Measurements from ENCODE around the gene CHCHD6.

- TF ChIP-seq, protein P1, sequence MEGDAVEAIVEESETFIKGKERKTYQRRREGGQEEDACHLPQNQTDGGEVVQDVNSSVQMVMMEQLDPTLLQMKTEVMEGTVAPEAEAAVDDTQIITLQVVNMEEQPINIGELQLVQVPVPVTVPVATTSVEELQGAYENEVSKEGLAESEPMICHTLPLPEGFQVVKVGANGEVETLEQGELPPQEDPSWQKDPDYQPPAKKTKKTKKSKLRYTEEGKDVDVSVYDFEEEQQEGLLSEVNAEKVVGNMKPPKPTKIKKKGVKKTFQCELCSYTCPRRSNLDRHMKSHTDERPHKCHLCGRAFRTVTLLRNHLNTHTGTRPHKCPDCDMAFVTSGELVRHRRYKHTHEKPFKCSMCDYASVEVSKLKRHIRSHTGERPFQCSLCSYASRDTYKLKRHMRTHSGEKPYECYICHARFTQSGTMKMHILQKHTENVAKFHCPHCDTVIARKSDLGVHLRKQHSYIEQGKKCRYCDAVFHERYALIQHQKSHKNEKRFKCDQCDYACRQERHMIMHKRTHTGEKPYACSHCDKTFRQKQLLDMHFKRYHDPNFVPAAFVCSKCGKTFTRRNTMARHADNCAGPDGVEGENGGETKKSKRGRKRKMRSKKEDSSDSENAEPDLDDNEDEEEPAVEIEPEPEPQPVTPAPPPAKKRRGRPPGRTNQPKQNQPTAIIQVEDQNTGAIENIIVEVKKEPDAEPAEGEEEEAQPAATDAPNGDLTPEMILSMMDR (IDR thresholded peaks at IDR 0.05), result no peak
- TF ChIP-seq POLR2A (IDR thresholded peaks at IDR 0.05), result no peak
Measured at GRCh38 chr3:126915015-126915414, 211.0 kb downstream of the CHCHD6 start.

Measured in adrenal gland (tissue), 5 donors.